Keratinocyte (primary cell): Measurements from ENCODE around the gene GRSF1. TPM values are rescaled to one million over a fixed set of nuclear protein-coding genes. Genes with fewer than 3 reads are reported as not detected.
A peak's percentile ranks its signal among the peaks of the same experiment; 100 is the strongest.

Experiments
- DNase-seq: peaks from one replicate; pipeline ENCODE4 v3.0.0-alpha.2; 2011; ENCODE audit warnings: low read depth, missing footprints, low spot score
- FAIRE-seq: peaks from 2 replicates; lab custom pipeline; 2011; peaks lifted over from hg19 to GRCh38; lab: Jason Lieb, UNC
- H2AFZ ChIP-seq: 2 replicates; pipeline ENCODE4 v1.6.0; 2012; ENCODE audit warnings: low read length, control low read depth, inconsistent platforms; ENCODE audit not compliant: control insufficient read depth
- H3K27ac ChIP-seq: 2 replicates; pipeline ENCODE4 v1.5.1; 2011; ENCODE audit warnings: low read length; ENCODE audit not compliant: control insufficient read depth, insufficient read depth
- H3K27me3 ChIP-seq: 3 replicates; pipeline ENCODE4 v1.6.0; 2011; ENCODE audit warnings: low read length; ENCODE audit not compliant: control insufficient read depth, insufficient read depth; ENCODE audit errors: extremely low read depth
- H3K36me3 ChIP-seq, 2 experiments: 2 replicates in 1 of 2; 3 replicates in 1 of 2; pipeline ENCODE4 v1.5.1; 2011; ENCODE audit warnings: low read length in 2 of 2, mild to moderate bottlenecking in 1 of 2; ENCODE audit not compliant: control insufficient read depth in 2 of 2, insufficient read depth in 2 of 2; ENCODE audit errors: extremely low read depth in 1 of 2
- H3K4me1 ChIP-seq: 3 replicates; pipeline ENCODE4 v1.5.1; 2011; ENCODE audit warnings: low read length; ENCODE audit not compliant: control insufficient read depth, insufficient read depth; ENCODE audit errors: extremely low read depth
- H3K4me2 ChIP-seq: 3 replicates; pipeline ENCODE4 v1.6.0; 2011; ENCODE audit warnings: low read depth, low read length; ENCODE audit not compliant: control insufficient read depth, insufficient read depth; ENCODE audit errors: extremely low read depth
- H3K4me3 ChIP-seq, 3 experiments: fragments of 200-600 bp in 1 of 3; sonication (generic) in 1 of 3; 2 replicates in 2 of 3; 3 replicates in 1 of 3; pipeline ENCODE4 v1.5.1; 2011 to 2016; ENCODE audit warnings: low read length in 3 of 3, mild to moderate bottlenecking in 3 of 3, control low read depth in 2 of 3, inconsistent platforms in 1 of 3, low read depth in 1 of 3, mixed read lengths in 1 of 3, mixed run types in 1 of 3, moderate library complexity in 1 of 3; ENCODE audit not compliant: control insufficient read depth in 2 of 3, insufficient read depth in 2 of 3; ENCODE audit errors: extremely low read depth in 1 of 3
- H3K79me2 ChIP-seq: 2 replicates; pipeline ENCODE4 v1.6.0; 2012; ENCODE audit warnings: low read length; ENCODE audit not compliant: control insufficient read depth, insufficient read depth
- H3K9ac ChIP-seq: 3 replicates; pipeline ENCODE4 v1.6.0; 2011; ENCODE audit warnings: low read length; ENCODE audit not compliant: control insufficient read depth, insufficient read depth; ENCODE audit errors: extremely low read depth
- H3K9me1 ChIP-seq: 3 replicates; pipeline ENCODE4 v1.6.0; 2011; ENCODE audit warnings: low read length; ENCODE audit not compliant: control insufficient read depth, insufficient read depth; ENCODE audit errors: extremely low read depth
- H3K9me3 ChIP-seq: 2 replicates; pipeline ENCODE4 v1.5.1; 2012; ENCODE audit warnings: low read depth, low read length; ENCODE audit not compliant: control insufficient read depth
- H4K20me1 ChIP-seq: 3 replicates; pipeline ENCODE4 v1.6.0; 2011; ENCODE audit warnings: low read length; ENCODE audit not compliant: control insufficient read depth, insufficient read depth; ENCODE audit errors: extremely low read depth
- EZH2 ChIP-seq: IDR thresholded peaks from one replicate; pipeline ENCODE4 v1.6.1; 2012; ENCODE audit warnings: inconsistent platforms, mild to moderate bottlenecking, low read length, moderate library complexity
- dilution Hi-C: fragments of 300-500 bp; cut with MboI; formaldehyde crosslinking; loops from one replicate; pipeline ENCODE4 v1.7.0; 2020; ENCODE audit warnings: low sequenced_read_pairs; ENCODE audit not compliant: extremely low pct_ligation_motif_present
- polyA plus RNA-seq, 5 experiments: library from polyadenylated mRNA; depleted of rRNA in 3 of 5; stranded (reverse) in 3 of 5; stranded (forward) in 1 of 5; unstranded in 1 of 5; fragments of >200 nt; gene quantifications; 1 replicate in 1 of 5; 2 replicates in 3 of 5; 3 replicates in 1 of 5; pipeline versions ENCODE4 v1.2.1 to v1.2.3, GENCODE V29; 2011 to 2012; ENCODE audit warnings: missing spikeins in 2 of 5, low read depth in 1 of 5, low replicate concordance in 1 of 5
- TF ChIP-seq, protein P1 (sequence below), 3 experiments: IDR thresholded peaks in 1 of 3; conservative IDR thresholded peaks in 1 of 3; optimal IDR thresholded peaks in 1 of 3; 2 replicates in 2 of 3; 3 replicates in 1 of 3; pipeline versions ENCODE3 to v1.5.1; 2011; ENCODE audit warnings: low read length in 3 of 3, mild to moderate bottlenecking in 3 of 3, moderate library complexity in 2 of 3, control low read depth in 1 of 3, inconsistent platforms in 1 of 3; ENCODE audit not compliant: insufficient read depth in 2 of 3; ENCODE audit errors: extremely low read depth in 1 of 3

GRSF1 gene
- polyA plus RNA-seq, 1 donor (not counting 4 experiments of a cell fraction or from before 2014, with no cell fraction given): 121 TPM

DNA sequence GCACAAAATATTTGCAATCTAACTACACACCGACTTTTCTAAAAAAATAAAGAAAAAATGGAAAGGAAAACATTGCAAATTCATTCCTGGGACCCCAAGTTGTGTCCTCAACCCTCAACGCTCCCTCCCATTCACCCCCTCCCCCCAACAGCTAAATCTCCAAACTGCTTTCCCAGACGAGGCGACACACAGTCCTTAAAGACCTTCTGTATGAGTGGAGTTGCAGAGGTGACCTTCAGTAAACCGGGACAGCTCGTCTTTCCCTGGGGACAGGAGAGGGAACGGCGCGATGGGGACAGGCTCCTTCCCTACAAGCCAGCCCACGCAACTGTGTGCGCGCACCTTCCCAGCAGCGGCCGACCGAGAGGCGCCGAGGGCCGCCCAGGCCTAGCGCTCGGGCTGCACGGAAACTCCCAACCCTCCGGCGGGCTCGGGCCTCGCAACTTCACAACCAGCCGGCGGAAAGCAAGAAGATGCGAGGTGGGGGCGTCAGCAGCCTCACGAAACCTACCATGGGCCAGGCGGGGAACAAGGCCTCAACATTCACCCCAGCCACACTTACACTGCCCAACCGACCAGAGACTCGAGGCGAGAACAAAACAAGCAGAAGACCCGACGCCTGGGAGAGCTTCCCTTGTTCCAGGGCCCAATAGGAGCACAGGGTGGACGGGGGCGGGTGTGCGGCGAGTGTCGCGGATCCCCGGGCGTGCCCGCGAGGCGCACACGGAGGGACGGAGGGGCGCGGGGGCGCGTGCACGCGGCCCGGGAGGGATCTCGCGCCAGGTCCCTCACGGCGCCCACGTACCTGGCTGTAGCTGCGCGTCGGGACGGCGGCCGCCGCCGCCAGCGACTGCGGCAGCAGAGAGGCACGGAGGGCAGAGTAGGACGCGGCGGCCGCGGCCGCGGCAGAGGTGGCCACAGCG, 763 bp downstream of the GRSF1 start:
- Histone ChIP-seq H4K20me1 (peaks cover 11% of the 10 kb centered on the region), H3K9ac (peak overlapping the region; percentile 92), H3K4me1 (peaks cover 6% of the 10 kb centered on the region), H3K9me3 (no peaks in the 10 kb centered on the region), H3K27me3 (no peaks in the 10 kb centered on the region), H3K27ac (peak overlapping the region; percentile 81), H3K79me2 (peaks cover 49% of the 10 kb centered on the region), H2AFZ (peak overlapping the region; percentile 88), H3K36me3 (peaks cover 5% of the 10 kb centered on the region in 2 experiments), H3K4me2 (peak overlapping the region; percentile 98), H3K9me1 (peaks cover 2% of the 10 kb centered on the region), H3K4me3 (peak overlapping the region; percentile 74 to 98 (median 95))
- dilution Hi-C loops: no loop called here
- DNase-seq (no peak), FAIRE-seq (no peak)
- TF ChIP-seq EZH2: no peak
- TF ChIP-seq, protein P1, sequence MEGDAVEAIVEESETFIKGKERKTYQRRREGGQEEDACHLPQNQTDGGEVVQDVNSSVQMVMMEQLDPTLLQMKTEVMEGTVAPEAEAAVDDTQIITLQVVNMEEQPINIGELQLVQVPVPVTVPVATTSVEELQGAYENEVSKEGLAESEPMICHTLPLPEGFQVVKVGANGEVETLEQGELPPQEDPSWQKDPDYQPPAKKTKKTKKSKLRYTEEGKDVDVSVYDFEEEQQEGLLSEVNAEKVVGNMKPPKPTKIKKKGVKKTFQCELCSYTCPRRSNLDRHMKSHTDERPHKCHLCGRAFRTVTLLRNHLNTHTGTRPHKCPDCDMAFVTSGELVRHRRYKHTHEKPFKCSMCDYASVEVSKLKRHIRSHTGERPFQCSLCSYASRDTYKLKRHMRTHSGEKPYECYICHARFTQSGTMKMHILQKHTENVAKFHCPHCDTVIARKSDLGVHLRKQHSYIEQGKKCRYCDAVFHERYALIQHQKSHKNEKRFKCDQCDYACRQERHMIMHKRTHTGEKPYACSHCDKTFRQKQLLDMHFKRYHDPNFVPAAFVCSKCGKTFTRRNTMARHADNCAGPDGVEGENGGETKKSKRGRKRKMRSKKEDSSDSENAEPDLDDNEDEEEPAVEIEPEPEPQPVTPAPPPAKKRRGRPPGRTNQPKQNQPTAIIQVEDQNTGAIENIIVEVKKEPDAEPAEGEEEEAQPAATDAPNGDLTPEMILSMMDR (optimal IDR thresholded peaks at IDR 0.05 in 1 of 3, IDR thresholded peaks at IDR 0.05 in 1 of 3, conservative IDR thresholded peaks at IDR 0.05 in 1 of 3; ENCODE audit: extremely low read depth in 1 of 3, insufficient read depth in 2 of 3, low read length in 3 of 3): no peak

DNA sequence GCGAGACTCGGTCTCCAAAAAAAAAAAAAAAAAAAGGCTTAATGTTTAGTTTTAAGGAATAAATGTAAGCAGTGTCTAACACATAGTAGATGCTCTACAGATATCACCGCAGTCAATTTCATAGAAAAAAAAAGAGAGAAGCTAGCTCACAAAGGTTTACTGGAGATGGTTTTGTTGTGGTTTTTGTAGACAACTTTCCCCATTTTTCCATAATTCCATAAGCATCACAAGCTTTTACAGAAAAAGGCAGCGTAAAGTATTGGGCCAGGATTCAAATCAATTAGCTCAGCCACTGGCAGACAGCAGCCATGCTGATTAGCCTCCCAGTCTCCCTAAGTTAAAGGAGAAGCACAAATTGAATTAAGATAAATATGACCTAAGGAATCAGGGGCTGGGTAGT, 1.5 kb downstream of the GRSF1 start:
- peaks cover 55% of the 10 kb centered on the region for H3K79me2 ChIP-seq

More for the DNA sequence above, 1.5 kb downstream of the GRSF1 start:
- Histone ChIP-seq H3K4me2 (peak overlapping the region; percentile 98), H3K36me3 (peaks cover 5% of the 10 kb centered on the region in 2 experiments), H3K27ac (peak overlapping the region; percentile 81), H2AFZ (no peak overlapping the region), H3K9me1 (peaks cover 2% of the 10 kb centered on the region), H3K27me3 (no peaks in the 10 kb centered on the region), H4K20me1 (peaks cover 11% of the 10 kb centered on the region), H3K9me3 (no peaks in the 10 kb centered on the region), H3K9ac (peak overlapping the region; percentile 92), H3K4me3 (peak overlapping the region; percentile 74 to 98 (median 95)), H3K4me1 (peaks cover 6% of the 10 kb centered on the region)
- dilution Hi-C loops: no loop called here
- no peak for TF ChIP-seq EZH2
- TF ChIP-seq, protein P1 (optimal IDR thresholded peaks at IDR 0.05 in 1 of 3, IDR thresholded peaks at IDR 0.05 in 1 of 3, conservative IDR thresholded peaks at IDR 0.05 in 1 of 3; ENCODE audit: extremely low read depth in 1 of 3, insufficient read depth in 2 of 3, low read length in 3 of 3): no peak
- FAIRE-seq (no peak), DNase-seq (no peak)
